SK-N-SH treated with all-trans-retinoic acid at 6 μM for 48 hours (cell line): ENCODE data around the gene CHRNA4.

ENCODE experiments used
- ATAC-seq: fragments of 200-7000 bp; cut with Tn5 transposase; 3 replicates; pipeline ENCODE4 v1.9.1; 2020; ENCODE audit warnings: mild to moderate bottlenecking, moderate library complexity
- ARNTL ChIP-seq: fragments of 450-650 bp; formaldehyde crosslinking; IDR thresholded peaks from 2 replicates; pipeline ENCODE4 v1.5.0; 2020; ENCODE audit warnings: low read depth, mild to moderate bottlenecking, moderate library complexity, borderline replicate concordance
- BACH2 ChIP-seq: fragments of 250-450 bp; sonication (Bioruptor Pico); IDR thresholded peaks from 2 replicates; pipeline ENCODE4 v1.9.0; 2021; ENCODE audit warnings: mild to moderate bottlenecking, borderline replicate concordance
- CSDC2 ChIP-seq: fragments of 250-450 bp; sonication (Bioruptor Pico); IDR thresholded peaks from 2 replicates; pipeline ENCODE4 v1.5.0; 2020; ENCODE audit warnings: mild to moderate bottlenecking, moderate library complexity
- CSRNP3 ChIP-seq: fragments of 250-450 bp; sonication (Bioruptor Pico); IDR thresholded peaks from 2 replicates; pipeline ENCODE4 v1.5.1; 2021; ENCODE audit warnings: mild to moderate bottlenecking, moderate library complexity
- ESRRG ChIP-seq: fragments of 250-450 bp; sonication (Bioruptor Pico); IDR thresholded peaks from 2 replicates; pipeline ENCODE4 v1.6.1; 2021; ENCODE audit warnings: mild to moderate bottlenecking
- PATZ1 ChIP-seq: fragments of 250-450 bp; sonication (Bioruptor Pico); IDR thresholded peaks from 2 replicates; pipeline ENCODE4 v1.8.0; 2020; ENCODE audit warnings: mild to moderate bottlenecking, moderate library complexity, borderline replicate concordance
- PPARA ChIP-seq: fragments of 250-450 bp; sonication (Bioruptor Pico); IDR thresholded peaks from 2 replicates; pipeline ENCODE4 v1.5.0; 2020; ENCODE audit warnings: mild to moderate bottlenecking, borderline replicate concordance
- RARB ChIP-seq: fragments of 250-450 bp; sonication (Bioruptor Pico); IDR thresholded peaks from 2 replicates; pipeline ENCODE4 v1.8.0; 2021; ENCODE audit warnings: mild to moderate bottlenecking, moderate library complexity
- SNAI2 ChIP-seq: fragments of 250-450 bp; sonication (Bioruptor Pico); IDR thresholded peaks from 2 replicates; pipeline ENCODE4 v1.5.0; 2020; ENCODE audit warnings: mild to moderate bottlenecking, moderate library complexity
- TCF4 ChIP-seq: fragments of 250-450 bp; sonication (Bioruptor Pico); IDR thresholded peaks from 2 replicates; pipeline ENCODE4 v1.8.0; 2021; ENCODE audit warnings: mild to moderate bottlenecking, moderate library complexity, borderline replicate concordance
- TOX ChIP-seq: fragments of 250-450 bp; sonication (Bioruptor Pico); IDR thresholded peaks from 2 replicates; pipeline ENCODE4 v1.8.0; 2021; ENCODE audit warnings: mild to moderate bottlenecking, moderate library complexity, borderline replicate concordance
- ZC3H10 ChIP-seq: fragments of 250-450 bp; sonication (Bioruptor Pico); IDR thresholded peaks from 2 replicates; pipeline ENCODE4 v1.5.1; 2021; ENCODE audit warnings: mild to moderate bottlenecking, moderate library complexity
- ZFP3 ChIP-seq: fragments of 250-450 bp; sonication (Bioruptor Pico); IDR thresholded peaks from 2 replicates; pipeline ENCODE4 v1.5.0; 2020; ENCODE audit warnings: mild to moderate bottlenecking, moderate library complexity
- ZFP30 ChIP-seq: fragments of 450-650 bp; formaldehyde crosslinking; IDR thresholded peaks from 2 replicates; pipeline ENCODE4 v1.5.0; 2022; ENCODE audit warnings: mild to moderate bottlenecking, moderate library complexity
- ZNF565 ChIP-seq: fragments of 450-650 bp; formaldehyde crosslinking; conservative IDR thresholded peaks from 2 replicates; pipeline ENCODE4 v1.5.0; 2020; ENCODE audit warnings: low read depth, mild to moderate bottlenecking, moderate library complexity
- ZNF8 ChIP-seq: fragments of 450-650 bp; formaldehyde crosslinking; IDR thresholded peaks from 2 replicates; pipeline ENCODE4 v1.5.0; 2020; ENCODE audit warnings: mild to moderate bottlenecking, moderate library complexity
- TF ChIP-seq, protein P1 (sequence below): fragments of 250-450 bp; sonication (Bioruptor Pico); IDR thresholded peaks from 2 replicates; pipeline ENCODE4 v1.5.1; 2020; ENCODE audit warnings: low read depth, mild to moderate bottlenecking, moderate library complexity
- TF ChIP-seq, protein P2 (sequence below): fragments of 250-450 bp; sonication (Bioruptor Pico); IDR thresholded peaks from 2 replicates; pipeline ENCODE4 v1.5.0; 2020; ENCODE audit warnings: mild to moderate bottlenecking, moderate library complexity

The CHRNA4 gene

GRCh38 chr20:63360850-63361518, at the start of gene CHRNA4:
CHRNA4 (minus strand) TSS chr20:63361349; CDS start chr20:63361165, 184 bp downstream.
- no peak for ATAC-seq
- TF ChIP-seq CSDC2 (CRISPR knock-in tag) (no peak), ESRRG (CRISPR knock-in tag) (no peak), PPARA (CRISPR knock-in tag) (no peak), ZNF565 (no peak), ZC3H10 (CRISPR knock-in tag) (no peak), ZFP30 (no peak), SNAI2 (CRISPR knock-in tag) (no peak), CSRNP3 (CRISPR knock-in tag) (no peak), ZFP3 (CRISPR knock-in tag) (no peak), ZNF8 (no peak), TCF4 (CRISPR knock-in tag) (no peak), ARNTL (no peak), PATZ1 (CRISPR knock-in tag) (no peak)
- TF ChIP-seq, protein P1, sequence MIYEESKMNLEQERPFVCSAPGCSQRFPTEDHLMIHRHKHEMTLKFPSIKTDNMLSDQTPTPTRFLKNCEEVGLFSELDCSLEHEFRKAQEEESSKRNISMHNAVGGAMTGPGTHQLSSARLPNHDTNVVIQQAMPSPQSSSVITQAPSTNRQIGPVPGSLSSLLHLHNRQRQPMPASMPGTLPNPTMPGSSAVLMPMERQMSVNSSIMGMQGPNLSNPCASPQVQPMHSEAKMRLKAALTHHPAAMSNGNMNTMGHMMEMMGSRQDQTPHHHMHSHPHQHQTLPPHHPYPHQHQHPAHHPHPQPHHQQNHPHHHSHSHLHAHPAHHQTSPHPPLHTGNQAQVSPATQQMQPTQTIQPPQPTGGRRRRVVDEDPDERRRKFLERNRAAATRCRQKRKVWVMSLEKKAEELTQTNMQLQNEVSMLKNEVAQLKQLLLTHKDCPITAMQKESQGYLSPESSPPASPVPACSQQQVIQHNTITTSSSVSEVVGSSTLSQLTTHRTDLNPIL (CRISPR knock-in tag), result no peak
- TF ChIP-seq, protein P2, sequence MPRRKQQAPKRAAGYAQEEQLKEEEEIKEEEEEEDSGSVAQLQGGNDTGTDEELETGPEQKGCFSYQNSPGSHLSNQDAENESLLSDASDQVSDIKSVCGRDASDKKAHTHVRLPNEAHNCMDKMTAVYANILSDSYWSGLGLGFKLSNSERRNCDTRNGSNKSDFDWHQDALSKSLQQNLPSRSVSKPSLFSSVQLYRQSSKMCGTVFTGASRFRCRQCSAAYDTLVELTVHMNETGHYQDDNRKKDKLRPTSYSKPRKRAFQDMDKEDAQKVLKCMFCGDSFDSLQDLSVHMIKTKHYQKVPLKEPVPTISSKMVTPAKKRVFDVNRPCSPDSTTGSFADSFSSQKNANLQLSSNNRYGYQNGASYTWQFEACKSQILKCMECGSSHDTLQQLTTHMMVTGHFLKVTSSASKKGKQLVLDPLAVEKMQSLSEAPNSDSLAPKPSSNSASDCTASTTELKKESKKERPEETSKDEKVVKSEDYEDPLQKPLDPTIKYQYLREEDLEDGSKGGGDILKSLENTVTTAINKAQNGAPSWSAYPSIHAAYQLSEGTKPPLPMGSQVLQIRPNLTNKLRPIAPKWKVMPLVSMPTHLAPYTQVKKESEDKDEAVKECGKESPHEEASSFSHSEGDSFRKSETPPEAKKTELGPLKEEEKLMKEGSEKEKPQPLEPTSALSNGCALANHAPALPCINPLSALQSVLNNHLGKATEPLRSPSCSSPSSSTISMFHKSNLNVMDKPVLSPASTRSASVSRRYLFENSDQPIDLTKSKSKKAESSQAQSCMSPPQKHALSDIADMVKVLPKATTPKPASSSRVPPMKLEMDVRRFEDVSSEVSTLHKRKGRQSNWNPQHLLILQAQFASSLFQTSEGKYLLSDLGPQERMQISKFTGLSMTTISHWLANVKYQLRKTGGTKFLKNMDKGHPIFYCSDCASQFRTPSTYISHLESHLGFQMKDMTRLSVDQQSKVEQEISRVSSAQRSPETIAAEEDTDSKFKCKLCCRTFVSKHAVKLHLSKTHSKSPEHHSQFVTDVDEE (CRISPR knock-in tag), result no peak
- TF ChIP-seq, all 23 proteins: peak for 0

DNA sequence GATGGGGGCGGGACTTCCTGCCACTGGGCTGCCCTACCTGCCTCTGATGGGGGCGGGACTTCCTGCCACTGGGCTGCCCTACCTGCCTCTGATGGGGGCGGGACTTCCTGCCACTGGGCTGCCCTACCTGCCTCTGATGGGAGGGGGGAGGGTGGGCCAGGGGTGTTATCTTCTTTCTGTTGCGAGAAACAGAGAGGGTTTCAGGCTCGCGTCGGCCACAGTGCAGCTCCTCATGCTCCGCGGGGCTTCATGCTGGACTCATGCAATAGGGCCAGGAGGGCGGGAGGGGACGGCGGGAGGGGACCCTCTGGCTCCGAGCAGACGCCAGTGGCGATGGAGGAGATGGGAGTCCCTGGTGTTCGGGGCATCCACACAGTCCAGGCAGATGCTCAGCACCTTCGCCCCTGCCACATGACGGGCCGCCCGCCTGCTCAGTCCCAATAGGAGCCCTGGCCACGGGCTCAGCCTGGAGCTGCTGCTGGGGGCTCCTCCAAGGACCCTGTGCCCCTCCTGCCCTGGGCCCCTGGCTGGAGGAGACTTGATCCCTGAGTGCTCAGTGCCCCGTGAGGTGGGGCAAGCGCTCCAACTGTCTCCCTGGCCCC, 48.8 kb upstream of the CHRNA4 start:
- no peak for ATAC-seq
- TF ChIP-seq RARB (CRISPR knock-in tag), result no peak

DNA sequence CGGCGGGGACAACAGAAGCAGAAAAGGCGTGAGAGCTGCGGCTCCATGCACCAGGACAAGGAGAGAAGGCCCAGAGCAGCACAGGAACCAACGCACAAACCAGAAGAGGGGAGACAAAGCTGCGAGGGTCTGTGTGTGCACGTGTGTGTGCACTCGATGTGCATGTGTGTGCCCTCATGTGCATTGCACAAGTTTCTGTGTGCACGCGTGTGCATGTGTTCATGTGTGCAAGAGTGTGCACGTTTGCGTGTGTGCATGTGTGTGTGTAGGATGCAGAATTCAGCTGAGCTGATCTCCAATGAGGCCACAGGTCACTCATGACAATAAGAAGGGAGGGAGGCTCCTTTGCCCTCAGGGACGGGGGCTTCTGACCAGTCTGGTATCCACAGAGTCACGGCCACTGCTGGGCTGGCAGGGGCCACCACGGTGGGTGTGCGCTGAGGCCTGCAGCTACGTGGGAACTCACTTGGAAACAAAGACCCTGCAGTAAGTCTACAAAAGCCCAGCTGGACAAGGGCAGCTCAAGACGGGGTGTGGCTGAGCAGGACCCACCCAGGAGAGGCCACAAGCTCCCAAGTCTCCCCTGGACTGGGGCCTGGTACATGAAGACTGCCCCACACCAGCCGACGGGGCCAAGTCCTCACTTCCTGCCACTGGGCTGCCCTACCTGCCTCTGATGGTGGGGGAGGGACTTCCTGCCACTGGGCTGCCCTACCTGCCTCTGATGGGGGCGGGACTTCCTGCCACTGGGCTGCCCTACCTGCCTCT, 48.1 kb upstream of the CHRNA4 start:
- no peak for ATAC-seq
- no peak for TF ChIP-seq ZFP3 (CRISPR knock-in tag)
- no peak for TF ChIP-seq CSRNP3 (CRISPR knock-in tag)
- TF ChIP-seq ARNTL, result no peak
- no peak for TF ChIP-seq ZFP30
- TF ChIP-seq ZNF8, result no peak
- no peak for TF ChIP-seq BACH2
- TF ChIP-seq, protein P2 (CRISPR knock-in tag), result no peak
- no peak for TF ChIP-seq TOX
